Activated CD8-positive, alpha-beta memory T cell treated with anti-CD3 and anti-CD28 coated beads, Interleukin-2, amount 10 ng/mL, durations not matched to agents 7 days and 5 days (primary cell): ENCODE results near the gene CEACAM16. TPM values are rescaled to one million over a fixed set of nuclear protein-coding genes. Genes with fewer than 3 reads are reported as not detected.
"Not testable (repeated sequence)": the region's sequence is repeated elsewhere in the genome, so short reads cannot be mapped to it uniquely, and the experiment has no call there.

Source experiments
- ATAC-seq: fragments of 150-1000 bp; cut with Tn5 transposase; one replicate; pipeline ENCODE4 v1.10.0; 2021; ENCODE audit warnings: moderate library complexity
- CTCF ChIA-PET: fragments of 350-600 bp; sonication (Branson Sonifier 250); formaldehyde crosslinking; loops from one replicate; lab custom pipeline; 2021; ENCODE audit warnings: antibody characterized with exemption; lab: Charles Lee
- DNase-seq: peaks from one replicate; pipeline ENCODE4 v3.0.0-alpha.2; 2020
- H3K27ac Mint-ChIP-seq: one replicate; pipeline ENCODE4 v1.8.0; 2021; ENCODE audit warnings: mild to moderate bottlenecking, mixed read lengths
- H3K27me3 Mint-ChIP-seq: one replicate; pipeline ENCODE4 v1.8.0; 2021; ENCODE audit warnings: mixed read lengths
- H3K36me3 Mint-ChIP-seq: one replicate; pipeline ENCODE4 v1.8.0; 2021; ENCODE audit warnings: mild to moderate bottlenecking, mixed read lengths
- H3K4me1 Mint-ChIP-seq: one replicate; pipeline ENCODE4 v1.8.0; 2021; ENCODE audit warnings: mixed read lengths
- H3K4me3 Mint-ChIP-seq: one replicate; pipeline ENCODE4 v1.8.0; 2021; ENCODE audit warnings: mild to moderate bottlenecking, moderate library complexity, mixed read lengths
- H3K9me3 Mint-ChIP-seq: one replicate; pipeline ENCODE4 v1.8.0; 2022; ENCODE audit warnings: low read depth, mixed read lengths
- total RNA-seq, 2 experiments: library from RNA; stranded (reverse); gene quantifications; one replicate each; pipeline ENCODE4 v1.2.3, GENCODE V29; 2021

CEACAM16 gene
- total RNA-seq, 2 experiments from 2014 or later: not detected

- DNase-seq (no peak), ATAC-seq (no peak)
- no peaks in the 10 kb centered on the region for H3K27me3 Mint-ChIP-seq
- no peak overlapping the region for H3K27ac Mint-ChIP-seq
- no peaks in the 10 kb centered on the region for H3K9me3 Mint-ChIP-seq
- H3K4me3 Mint-ChIP-seq: no peak overlapping the region
- no peaks in the 10 kb centered on the region for H3K4me1 Mint-ChIP-seq
- CTCF ChIA-PET: no interaction called here
- H3K36me3 Mint-ChIP-seq: no peaks in the 10 kb centered on the region
Measured at GRCh38 chr19:44664976-44665375, 34.0 kb upstream of the CEACAM16 start.

- no peak for DNase-seq
- no peaks in the 10 kb centered on the region for H3K36me3 Mint-ChIP-seq
- H3K9me3 Mint-ChIP-seq: no peaks in the 10 kb centered on the region
- CTCF ChIA-PET: interaction anchor here (1.0 to 1.5 kb wide), 3 partner anchors 12 to 104 kb away, joined by 3 to 4 read pairs (median 3); no protein-coding TSS in a partner anchor
- peak; percentile 20 for ATAC-seq
- no peaks in the 10 kb centered on the region for H3K27me3 Mint-ChIP-seq
- H3K4me3 Mint-ChIP-seq: no peak overlapping the region
- no peak overlapping the region for H3K27ac Mint-ChIP-seq
- H3K4me1 Mint-ChIP-seq: no peaks in the 10 kb centered on the region
Measured at GRCh38 chr19:44666852-44667556, 31.9 kb upstream of the CEACAM16 start.

GRCh38 chr19:44668985-44669764 lies 29.8 kb upstream of the CEACAM16 start:
- H3K27ac Mint-ChIP-seq: no peak overlapping the region
- H3K27me3 Mint-ChIP-seq: no peaks in the 10 kb centered on the region
- no peaks in the 10 kb centered on the region for H3K36me3 Mint-ChIP-seq
- no peak for DNase-seq
- ATAC-seq: peak; percentile 45
- H3K4me1 Mint-ChIP-seq: no peaks in the 10 kb centered on the region
- no peaks in the 10 kb centered on the region for H3K9me3 Mint-ChIP-seq
- CTCF ChIA-PET: interaction anchor here (1.2 to 1.9 kb wide), 2 partner anchors 22 to 102 kb away, joined by 3 to 5 read pairs; no protein-coding TSS in a partner anchor
- no peak overlapping the region for H3K4me3 Mint-ChIP-seq

GRCh38 chr19:44670027-44670426 lies 28.9 kb upstream of the CEACAM16 start:
- not testable (repeated sequence) for H3K9me3 Mint-ChIP-seq, ATAC-seq, H3K4me3 Mint-ChIP-seq, DNase-seq, H3K36me3 Mint-ChIP-seq, H3K27me3 Mint-ChIP-seq, H3K4me1 Mint-ChIP-seq, H3K27ac Mint-ChIP-seq
- CTCF ChIA-PET: interaction anchor here (1.2 to 1.9 kb wide), 2 partner anchors 21 to 101 kb away, joined by 3 to 5 read pairs; no protein-coding TSS in a partner anchor

DNA sequence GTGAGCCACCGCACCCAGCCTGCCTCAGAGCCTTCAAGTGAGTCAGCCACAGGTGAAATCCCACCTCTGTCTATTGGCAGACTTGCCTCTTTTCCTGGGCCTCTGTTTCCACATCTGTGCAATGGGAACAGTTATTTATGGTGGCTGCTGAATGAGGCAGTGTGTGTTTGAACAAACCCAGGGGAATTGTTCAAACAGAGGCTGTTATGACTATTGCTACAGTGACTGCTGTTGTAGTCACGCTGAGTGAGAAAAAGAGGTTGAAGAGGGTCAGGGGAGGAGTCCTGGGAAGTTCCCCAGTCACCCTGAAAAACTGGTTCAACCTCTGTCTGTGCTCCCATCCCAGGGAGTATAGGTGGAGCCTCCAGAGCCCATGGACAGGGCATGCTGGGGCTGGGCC lies 27.6 kb upstream of the CEACAM16 start, which contains the start of gene CEACAM19:
TSS of gene CEACAM19 (plus strand) at position 83 of the 400 bp plus-strand sequence. CDS start 450 bp downstream, outside the sequence.
- DNase-seq (no peak), ATAC-seq (no peak)
- CTCF ChIA-PET: interaction anchor here (1.9 kb wide), 2 partner anchors 14 to 99 kb away, joined by 5 to 8 read pairs; no protein-coding TSS in a partner anchor
- Mint-ChIP-seq H3K27ac (no peak within 1 kb of the TSS), H3K4me3 (no peak within 1 kb of the TSS), H3K36me3 (no peaks in the 10 kb centered on the region), H3K9me3 (no peaks in the 10 kb centered on the region), H3K27me3 (no peaks in the 10 kb centered on the region), H3K4me1 (no peaks in the 10 kb centered on the region)

- H3K27me3 Mint-ChIP-seq: no peaks in the 10 kb centered on the region
- no peaks in the 10 kb centered on the region for H3K36me3 Mint-ChIP-seq
- H3K4me1 Mint-ChIP-seq: no peaks in the 10 kb centered on the region
- no peak for ATAC-seq
- CTCF ChIA-PET: interaction anchor here (1.9 kb wide), 1 partner anchor 15 kb away, joined by 8 read pairs; no protein-coding TSS in a partner anchor
- H3K4me3 Mint-ChIP-seq: no peak overlapping the region
- H3K27ac Mint-ChIP-seq: no peak overlapping the region
- H3K9me3 Mint-ChIP-seq: no peaks in the 10 kb centered on the region
- DNase-seq: no peak
Measured at GRCh38 chr19:44672226-44672625, 26.7 kb upstream of the CEACAM16 start.

GRCh38 chr19:44673510-44673909 lies 25.4 kb upstream of the CEACAM16 start:
- CTCF ChIA-PET: no interaction called here

GRCh38 chr19:44675521-44675920 lies 23.4 kb upstream of the CEACAM16 start:
- Mint-ChIP-seq H3K27ac (no peak overlapping the region), H3K27me3 (peaks cover 2% of the 10 kb centered on the region), H3K4me3 (no peak overlapping the region), H3K9me3 (no peaks in the 10 kb centered on the region), H3K4me1 (no peaks in the 10 kb centered on the region), H3K36me3 (no peaks in the 10 kb centered on the region)
- no peak for DNase-seq
- CTCF ChIA-PET: interaction anchor here (1.2 kb wide), 1 partner anchor 21 kb away, joined by 4 read pairs; no protein-coding TSS in a partner anchor
- ATAC-seq: no peak

More at GRCh38 chr19:44673510-44673909, 25.4 kb upstream of the CEACAM16 start:
- H3K4me3 Mint-ChIP-seq: no peak overlapping the region
- DNase-seq: no peak
- H3K27me3 Mint-ChIP-seq: no peaks in the 10 kb centered on the region
- H3K4me1 Mint-ChIP-seq: no peaks in the 10 kb centered on the region
- no peak for ATAC-seq
- H3K27ac Mint-ChIP-seq: no peak overlapping the region
- H3K36me3 Mint-ChIP-seq: no peaks in the 10 kb centered on the region
- H3K9me3 Mint-ChIP-seq: no peaks in the 10 kb centered on the region

DNA sequence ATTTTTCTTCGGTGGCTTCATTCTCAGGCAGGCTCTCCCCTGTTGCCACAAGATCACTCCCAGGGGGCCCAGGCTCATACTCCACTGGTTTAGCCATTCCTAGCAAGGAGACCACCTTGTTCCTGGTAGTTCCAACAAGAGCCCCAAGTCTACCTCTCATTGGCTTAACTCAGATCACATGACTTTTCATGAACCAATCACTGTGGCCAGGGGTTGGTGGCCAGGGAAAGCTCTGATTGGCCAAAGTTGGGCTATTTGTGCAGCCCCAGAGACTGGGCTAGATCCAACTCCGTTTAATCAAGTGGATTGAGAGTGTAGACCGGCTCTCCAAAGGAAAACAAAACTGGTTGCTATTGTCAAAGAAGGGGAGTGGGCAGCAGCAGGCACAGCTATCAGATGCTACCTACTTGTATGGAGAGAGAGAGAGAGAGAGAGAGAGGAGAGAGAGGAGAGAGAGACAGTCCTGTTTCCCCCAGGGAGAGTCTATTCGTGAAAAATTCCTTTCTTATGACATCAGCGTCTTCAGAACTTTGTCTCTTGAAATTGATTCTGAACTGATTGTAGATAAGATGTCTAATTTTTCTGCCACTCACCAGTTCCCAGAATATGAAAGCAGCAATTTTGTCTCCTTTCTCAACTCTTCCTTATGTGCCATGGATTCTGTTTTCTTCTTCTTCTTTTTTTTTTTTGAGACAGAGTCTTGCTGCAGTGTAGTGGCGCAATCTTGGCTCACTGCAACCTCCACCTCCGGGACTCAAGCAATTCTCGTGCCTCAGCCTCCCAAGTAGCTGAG lies 21.7 kb upstream of the CEACAM16 start:
- CTCF ChIA-PET: no interaction called here
- no peaks in the 10 kb centered on the region for H3K36me3 Mint-ChIP-seq
- H3K27me3 Mint-ChIP-seq: peaks cover 2% of the 10 kb centered on the region
- no peak for ATAC-seq
- H3K9me3 Mint-ChIP-seq: no peaks in the 10 kb centered on the region
- no peak for DNase-seq
- H3K27ac Mint-ChIP-seq: no peak overlapping the region
- no peak overlapping the region for H3K4me3 Mint-ChIP-seq
- H3K4me1 Mint-ChIP-seq: no peaks in the 10 kb centered on the region

GRCh38 chr19:44680536-44680935 lies 18.4 kb upstream of the CEACAM16 start:
- H3K4me1 Mint-ChIP-seq: peaks cover 5% of the 10 kb centered on the region
- CTCF ChIA-PET: interaction anchor here (1.8 kb wide), 1 partner anchor 9 kb away, joined by 8 read pairs; no protein-coding TSS in a partner anchor
- H3K9me3 Mint-ChIP-seq: no peaks in the 10 kb centered on the region
- DNase-seq: no peak
- no peak overlapping the region for H3K4me3 Mint-ChIP-seq
- peaks cover 17% of the 10 kb centered on the region for H3K27me3 Mint-ChIP-seq
- H3K27ac Mint-ChIP-seq: no peak overlapping the region
- no peak for ATAC-seq
- no peaks in the 10 kb centered on the region for H3K36me3 Mint-ChIP-seq

DNA sequence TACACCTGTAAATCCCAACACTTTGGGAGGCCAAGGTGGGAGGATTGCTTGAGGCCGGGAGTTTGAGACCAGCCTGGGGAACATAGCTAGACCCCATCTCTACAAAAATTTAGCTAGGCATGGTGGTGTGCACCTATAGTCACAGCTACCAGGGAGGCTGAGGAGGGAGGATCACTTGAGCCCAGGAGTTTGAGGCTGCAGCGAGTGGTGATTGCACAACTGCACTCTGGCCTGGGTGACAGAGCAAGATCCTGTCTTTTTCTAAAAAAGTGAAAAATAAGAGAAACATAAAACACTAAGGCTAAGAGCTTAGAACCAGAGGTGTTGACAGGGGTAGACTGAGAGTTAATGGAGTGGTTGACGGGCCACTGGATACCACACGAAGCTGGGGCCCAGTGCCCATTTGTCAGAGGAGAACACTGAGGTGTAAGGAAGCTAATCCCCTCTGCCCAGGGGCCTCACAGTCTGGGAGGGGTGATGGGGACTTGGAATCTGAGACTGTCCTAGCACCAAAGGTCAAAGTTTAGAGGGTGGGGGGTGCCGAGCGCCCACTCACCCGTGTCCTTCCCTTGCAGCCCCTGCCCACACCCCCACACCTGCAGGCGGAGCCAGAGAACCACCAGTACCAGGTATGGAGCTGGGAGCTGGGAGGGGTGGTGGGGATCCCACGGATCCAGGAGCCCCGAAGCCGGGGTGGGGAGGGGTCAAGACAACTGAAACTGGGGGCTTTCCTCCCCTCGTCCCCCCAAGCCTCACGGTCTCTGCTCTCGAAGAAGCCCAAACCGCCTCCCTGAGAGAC lies 16.8 kb upstream of the CEACAM16 start:
- CTCF ChIA-PET: interaction anchor here (0.6 to 1.8 kb wide), 3 partner anchors 14 to 42 kb away, joined by 3 to 5 read pairs (median 4); no protein-coding TSS in a partner anchor
- no peak for DNase-seq
- Mint-ChIP-seq H3K4me1 (peaks cover 5% of the 10 kb centered on the region), H3K27me3 (peaks cover 24% of the 10 kb centered on the region), H3K27ac (no peak overlapping the region), H3K9me3 (no peaks in the 10 kb centered on the region), H3K36me3 (no peaks in the 10 kb centered on the region), H3K4me3 (no peak overlapping the region)
- ATAC-seq: no peak

DNA sequence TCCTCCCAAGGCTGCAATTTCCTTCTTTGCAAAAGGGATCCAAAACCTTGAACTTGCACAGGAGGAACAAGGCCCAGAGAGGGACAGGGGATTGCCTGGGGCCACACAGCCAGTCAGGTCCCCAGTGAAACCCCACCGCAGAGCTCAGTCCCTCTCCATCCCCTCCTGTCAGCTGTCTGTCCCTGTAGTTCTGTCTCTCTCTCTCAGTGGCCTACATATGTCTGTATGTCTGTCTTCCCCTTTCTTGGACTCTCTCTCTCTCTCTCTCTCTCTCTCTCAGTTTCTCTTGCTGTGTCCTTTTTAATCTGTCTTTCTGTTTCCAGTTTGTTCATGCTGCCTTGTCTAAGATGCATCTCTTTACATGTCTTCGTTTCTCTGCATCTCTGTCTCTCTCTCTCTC lies 16.1 kb upstream of the CEACAM16 start:
- no peaks in the 10 kb centered on the region for H3K9me3 Mint-ChIP-seq
- H3K36me3 Mint-ChIP-seq: no peaks in the 10 kb centered on the region
- H3K4me3 Mint-ChIP-seq: no peak overlapping the region
- H3K27ac Mint-ChIP-seq: peak overlapping the region; percentile 13
- H3K4me1 Mint-ChIP-seq: peaks cover 5% of the 10 kb centered on the region
- no peak for ATAC-seq
- H3K27me3 Mint-ChIP-seq: peaks cover 28% of the 10 kb centered on the region
- CTCF ChIA-PET: interaction anchor here (1.5 to 1.8 kb wide), 2 partner anchors 28 to 41 kb away, joined by 3 to 5 read pairs; no protein-coding TSS in a partner anchor
- no peak for DNase-seq
